Measurements from ENCODE around the gene RDH8. TPM values are rescaled to one million over a fixed set of nuclear protein-coding genes. Genes with fewer than 3 reads are reported as not detected.

Gene RDH8
- total RNA-seq, 1 experiment from 2014 or later, result not detected

DNA sequence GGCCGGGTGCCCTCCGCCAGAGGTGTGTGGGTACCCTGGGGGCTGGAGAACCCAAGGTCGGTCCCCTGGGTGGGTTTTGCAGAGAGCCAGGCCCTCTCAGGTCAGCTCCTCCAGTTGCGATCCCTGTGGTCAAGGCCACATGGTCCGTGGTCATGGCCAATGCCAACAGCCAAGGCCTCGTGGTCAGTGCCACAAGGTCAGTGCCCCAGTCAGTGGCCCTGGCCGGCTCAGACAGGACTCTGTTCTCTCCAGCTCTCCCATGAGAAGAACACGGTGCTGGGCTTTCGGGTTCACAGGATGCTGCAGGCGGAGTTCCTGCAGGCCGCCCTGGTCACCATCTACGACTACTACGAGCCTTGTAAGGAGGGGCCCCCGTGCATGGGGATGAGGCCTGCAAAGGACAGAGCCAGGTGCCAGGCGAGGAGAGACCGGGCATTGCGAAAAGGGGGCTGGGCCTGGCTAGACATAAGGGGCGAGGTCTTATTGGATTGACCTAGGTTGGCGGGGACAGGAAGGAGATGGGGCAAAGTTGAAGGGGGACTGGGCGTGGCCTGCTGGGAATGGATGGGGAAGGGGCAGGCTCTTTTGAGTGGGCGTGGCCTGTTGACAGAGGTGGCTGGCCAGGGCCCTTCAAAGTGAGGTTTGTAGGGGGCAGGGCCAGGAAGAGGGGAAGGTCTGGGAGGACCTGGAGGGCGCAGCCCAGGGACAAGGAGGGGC is 57.6 kb downstream of the RDH8 start:
- H2BK20ac ChIP-seq (ENCODE audit: low read depth, low read length, poor library complexity, severe bottlenecking), result no peak overlapping the region
- no peaks in the 10 kb centered on the region for H3K9me3 ChIP-seq (ENCODE audit: control insufficient read depth, low read depth, low read length)
- peaks cover 11 to 19% of the 10 kb centered on the region in 2 experiments for H3K9me3 Mint-ChIP-seq
- H3K4me2 ChIP-seq (ENCODE audit: insufficient read depth, insufficient read length, low read length), result no peak overlapping the region
- no peak overlapping the region; a peak in 1 of 5 replicates for H3K4me3 Mint-ChIP-seq
- no peak overlapping the region for H2BK15ac ChIP-seq (ENCODE audit: low read depth, low read length)
- peaks cover 0 to 3% (median 3%) of the 10 kb centered on the region in 3 experiments; a peak in 3 of 7 replicates for H3K36me3 Mint-ChIP-seq (ENCODE audit: insufficient read depth in 1 of 3, low read depth in 3 of 3)
- no peak overlapping the region for H4K91ac ChIP-seq (ENCODE audit: insufficient read length, low read depth, low read length)
- no peak overlapping the region for H2BK120ac ChIP-seq (ENCODE audit: low read depth, low read length, poor library complexity, severe bottlenecking)
- peaks cover 24% of the 10 kb centered on the region for H3K27me3 Mint-ChIP-seq (ENCODE audit: low read depth)
- H3K4me1 Mint-ChIP-seq, result peaks cover 13 to 18% of the 10 kb centered on the region in 2 experiments
- H3K56ac ChIP-seq (ENCODE audit: insufficient read length, low read depth, low read length), result no peak overlapping the region
- no peak overlapping the region for H3K18ac ChIP-seq (ENCODE audit: insufficient read length, low read depth, low read length)
- H3K23me2 ChIP-seq (ENCODE audit: insufficient read length, low read depth, low read length, poor library complexity, severe bottlenecking), result no peaks in the 10 kb centered on the region
- no peak overlapping the region for H3K4ac ChIP-seq (ENCODE audit: low read depth, low read length)
- H3K79me1 ChIP-seq (ENCODE audit: insufficient read depth, low read depth, low read length, poor library complexity, severe bottlenecking), result no peaks in the 10 kb centered on the region
- no peak overlapping the region for H4K5ac ChIP-seq (ENCODE audit: insufficient read length, low read depth, low read length)
- no peak overlapping the region for H3K23ac ChIP-seq (ENCODE audit: insufficient read length, low read depth, low read length)
- H2AFZ ChIP-seq (ENCODE audit: low read length), result no peak overlapping the region
- H3K27ac ChIP-seq (ENCODE audit: insufficient read length, low read depth, low read length), result no peak overlapping the region
- WGBS (ENCODE audit: extremely low coverage, insufficient read length, low lambda C conversion rate), result no CpG with 5 or more reads among the region's 22 CpGs
- no peak overlapping the region for H4K8ac ChIP-seq (replicated peaks; ENCODE audit: insufficient read length, low read depth, low read length)
- peak; percentile 92 for DNase-seq
- H3K27me3 ChIP-seq (ENCODE audit: insufficient read depth, low read length), result no peaks in the 10 kb centered on the region
- no peak overlapping the region for H2AK5ac ChIP-seq (ENCODE audit: insufficient read length, low read length)
- H2BK5ac ChIP-seq (ENCODE audit: insufficient read length, low read length), result no peak overlapping the region
- peaks cover 5% of the 10 kb centered on the region for H4K20me1 ChIP-seq (ENCODE audit: control insufficient read depth, insufficient read depth, insufficient read length)
- no peaks in the 10 kb centered on the region; the same call in 1 of the 2 replicates for H3K4me1 ChIP-seq (ENCODE audit: insufficient read depth, low read length)
- H3K79me2 ChIP-seq (ENCODE audit: insufficient read depth, low read length), result no peaks in the 10 kb centered on the region
- no peak overlapping the region for H3T11ph ChIP-seq (ENCODE audit: low read length)
- H3K14ac ChIP-seq (ENCODE audit: insufficient read depth, low read length), result no peak overlapping the region
- H3K27ac Mint-ChIP-seq, result no peak overlapping the region
- no peak overlapping the region for H2BK12ac ChIP-seq (ENCODE audit: insufficient read length, low read depth, low read length)
- TF ChIP-seq, protein P1, sequence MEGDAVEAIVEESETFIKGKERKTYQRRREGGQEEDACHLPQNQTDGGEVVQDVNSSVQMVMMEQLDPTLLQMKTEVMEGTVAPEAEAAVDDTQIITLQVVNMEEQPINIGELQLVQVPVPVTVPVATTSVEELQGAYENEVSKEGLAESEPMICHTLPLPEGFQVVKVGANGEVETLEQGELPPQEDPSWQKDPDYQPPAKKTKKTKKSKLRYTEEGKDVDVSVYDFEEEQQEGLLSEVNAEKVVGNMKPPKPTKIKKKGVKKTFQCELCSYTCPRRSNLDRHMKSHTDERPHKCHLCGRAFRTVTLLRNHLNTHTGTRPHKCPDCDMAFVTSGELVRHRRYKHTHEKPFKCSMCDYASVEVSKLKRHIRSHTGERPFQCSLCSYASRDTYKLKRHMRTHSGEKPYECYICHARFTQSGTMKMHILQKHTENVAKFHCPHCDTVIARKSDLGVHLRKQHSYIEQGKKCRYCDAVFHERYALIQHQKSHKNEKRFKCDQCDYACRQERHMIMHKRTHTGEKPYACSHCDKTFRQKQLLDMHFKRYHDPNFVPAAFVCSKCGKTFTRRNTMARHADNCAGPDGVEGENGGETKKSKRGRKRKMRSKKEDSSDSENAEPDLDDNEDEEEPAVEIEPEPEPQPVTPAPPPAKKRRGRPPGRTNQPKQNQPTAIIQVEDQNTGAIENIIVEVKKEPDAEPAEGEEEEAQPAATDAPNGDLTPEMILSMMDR (conservative IDR thresholded peaks at IDR 0.05), result no peak
- H3K9ac ChIP-seq (ENCODE audit: extremely low read depth, insufficient read length, low read length), result no peak overlapping the region

Small RNA genes lying within 50 kb of the gene (microRNA-seq; reads per million reads assigned to microRNA genes)
- not detected for gene MIR5589 (ENCODE audit: borderline microRNAs expressed)

Other genes with a start within 250 kb of the RDH8 start
- gene ZNF846, start 244.7 kb upstream of the RDH8 start, total RNA-seq (2021), result 8.1 and 9.2 TPM in 2 replicates
- 31.8 and 34.9 TPM in 2 replicates for gene FBXL12, start 194.4 kb upstream of the RDH8 start, total RNA-seq (2021)
- 393 and 405 TPM in 2 replicates for gene UBL5, start 185.6 kb upstream of the RDH8 start, total RNA-seq (2021)
- 106 and 110 TPM in 2 replicates for gene PIN1, start 178.2 kb upstream of the RDH8 start, total RNA-seq (2021)
- gene OLFM2, start 77.0 kb upstream of the RDH8 start, total RNA-seq (2021), result 75.6 and 76.5 TPM in 2 replicates
- 0.70 and 0.72 TPM in 2 replicates for gene COL5A3, start 3.0 kb upstream of the RDH8 start, total RNA-seq (2021)
- gene SHFL, start 72.8 kb downstream of the RDH8 start, total RNA-seq (2021), result 20.0 and 21.1 TPM in 2 replicates
- gene ANGPTL6, start 89.2 kb downstream of the RDH8 start, total RNA-seq (2021), result 0.18 and 0.26 TPM in 2 replicates
- 150 and 157 TPM in 2 replicates for gene PPAN, start 92.9 kb downstream of the RDH8 start, total RNA-seq (2021)
- 60.6 and 63.7 TPM in 2 replicates for gene P2RY11, start 98.2 kb downstream of the RDH8 start, total RNA-seq (2021)
- 290 and 296 TPM in 2 replicates for gene EIF3G, start 106.4 kb downstream of the RDH8 start, total RNA-seq (2021)
- gene DNMT1, start 181.5 kb downstream of the RDH8 start, total RNA-seq (2021), result 206 and 227 TPM in 2 replicates
- 11.5 and 12.8 TPM in 2 replicates for gene S1PR2, start 217.8 kb downstream of the RDH8 start, total RNA-seq (2021)
- 96.7 and 99.3 TPM in 2 replicates for gene MRPL4, start 238.7 kb downstream of the RDH8 start, total RNA-seq (2021)